COLO668 (cell line): ENCODE results near the gene HOXC11.

Source experiments
- DNase-seq: peaks from one replicate; lab custom pipeline; 2025; ENCODE audit not compliant: unreplicated experiment; lab: John Stamatoyannopoulos, UW

Gene HOXC11

GRCh38 chr12:53983568-53983949, 10.6 kb downstream of the HOXC11 start:
- no peak for DNase-seq

- no peak for DNase-seq
Observed at GRCh38 chr12:53983950-53984572, 11.1 kb downstream of the HOXC11 start.

GRCh38 chr12:53984901-53985691, 12.2 kb downstream of the HOXC11 start, which contains the start of gene HOXC10:
HOXC10 (plus strand) TSS chr12:53985146; CDS start chr12:53985260, 114 bp downstream.
- peak; percentile 33 for DNase-seq

GRCh38 chr12:53985692-53985993, 12.7 kb downstream of the HOXC11 start:
- no peak for DNase-seq

GRCh38 chr12:53985994-53986685, 13.2 kb downstream of the HOXC11 start:
- no peak for DNase-seq

GRCh38 chr12:53986686-53987483, 14.0 kb downstream of the HOXC11 start:
- DNase-seq: no peak

GRCh38 chr12:53987787-53988230, 14.9 kb downstream of the HOXC11 start:
- no peak for DNase-seq

- no peak for DNase-seq
Observed at GRCh38 chr12:53988541-53989226, 15.8 kb downstream of the HOXC11 start.

GRCh38 chr12:53989227-53990113, 16.5 kb downstream of the HOXC11 start:
- DNase-seq: peak; percentile 1

GRCh38 chr12:53990311-53991076, 17.6 kb downstream of the HOXC11 start:
- DNase-seq: no peak

GRCh38 chr12:53991077-53991460, 18.1 kb downstream of the HOXC11 start:
- DNase-seq: no peak

- DNase-seq: no peak
Observed at GRCh38 chr12:53992377-53992889, 19.5 kb downstream of the HOXC11 start.

GRCh38 chr12:53993162-53994008, 20.5 kb downstream of the HOXC11 start:
- no peak for DNase-seq

- no peak for DNase-seq
Observed at GRCh38 chr12:53994009-53994263, 21.0 kb downstream of the HOXC11 start.

GRCh38 chr12:53994264-53995001, 21.5 kb downstream of the HOXC11 start:
- DNase-seq: peak; percentile 1

GRCh38 chr12:53995002-53995377, 22.1 kb downstream of the HOXC11 start:
- DNase-seq: no peak
